Measurements from ENCODE around the gene SPNS2. TPM values are rescaled to one million over a fixed set of nuclear protein-coding genes. Genes with fewer than 3 reads are reported as not detected.

The SPNS2 gene
- total RNA-seq, 1 donor from 2014 or later: 0.70 TPM

DNA sequence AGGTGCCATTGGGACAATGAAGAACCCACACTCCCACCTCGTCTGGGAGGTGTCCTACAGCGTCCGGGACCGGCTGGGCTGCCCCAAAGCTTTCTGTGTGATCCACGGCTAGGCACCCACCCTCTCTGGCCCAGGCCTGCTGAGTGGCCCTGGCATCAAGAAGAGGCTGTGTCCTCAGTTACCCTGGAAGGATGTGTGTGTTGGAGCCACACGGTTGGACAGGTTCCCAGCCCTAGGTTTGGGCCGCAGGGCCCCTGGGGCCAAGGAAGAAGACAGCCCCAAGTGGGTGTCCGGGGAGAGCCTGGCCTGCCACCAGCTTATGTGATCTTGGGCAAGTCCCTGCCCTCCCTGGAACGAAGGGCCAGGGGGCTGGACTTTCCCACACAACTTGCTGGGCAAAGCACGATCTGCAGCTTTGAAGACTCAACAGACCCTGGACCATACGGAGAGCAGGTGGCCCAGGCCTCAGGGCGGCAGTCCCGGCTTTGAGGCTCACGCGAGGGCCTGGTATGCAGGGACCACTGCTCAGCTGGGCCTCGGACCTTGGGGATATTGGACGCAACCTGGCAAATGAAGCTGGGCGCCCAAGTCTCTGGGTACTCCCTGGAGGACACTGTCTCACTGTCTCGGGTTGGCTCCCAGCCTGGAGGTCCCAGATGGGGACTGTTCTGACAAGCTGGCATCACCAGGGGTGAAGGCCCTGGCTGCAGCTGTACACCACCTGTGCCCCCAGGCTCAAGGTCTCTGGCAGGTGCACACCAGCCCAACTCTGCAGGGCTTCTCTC is 39.0 kb downstream of the SPNS2 start:
- Mint-ChIP-seq H3K27ac (ENCODE audit: unreplicated experiment) (no peak overlapping the region), H3K36me3 (ENCODE audit: low read depth) (peaks cover 10% of the 10 kb centered on the region), H3K27me3 (ENCODE audit: low read depth) (no peaks in the 10 kb centered on the region), H3K4me3 (ENCODE audit: unreplicated experiment) (no peak overlapping the region), H3K9me3 (ENCODE audit: low read depth) (no peaks in the 10 kb centered on the region), H3K4me1 (ENCODE audit: low read depth) (no peaks in the 10 kb centered on the region)
- no peak for DNase-seq (ENCODE audit: low spot score)
- TF ChIP-seq, protein P1, sequence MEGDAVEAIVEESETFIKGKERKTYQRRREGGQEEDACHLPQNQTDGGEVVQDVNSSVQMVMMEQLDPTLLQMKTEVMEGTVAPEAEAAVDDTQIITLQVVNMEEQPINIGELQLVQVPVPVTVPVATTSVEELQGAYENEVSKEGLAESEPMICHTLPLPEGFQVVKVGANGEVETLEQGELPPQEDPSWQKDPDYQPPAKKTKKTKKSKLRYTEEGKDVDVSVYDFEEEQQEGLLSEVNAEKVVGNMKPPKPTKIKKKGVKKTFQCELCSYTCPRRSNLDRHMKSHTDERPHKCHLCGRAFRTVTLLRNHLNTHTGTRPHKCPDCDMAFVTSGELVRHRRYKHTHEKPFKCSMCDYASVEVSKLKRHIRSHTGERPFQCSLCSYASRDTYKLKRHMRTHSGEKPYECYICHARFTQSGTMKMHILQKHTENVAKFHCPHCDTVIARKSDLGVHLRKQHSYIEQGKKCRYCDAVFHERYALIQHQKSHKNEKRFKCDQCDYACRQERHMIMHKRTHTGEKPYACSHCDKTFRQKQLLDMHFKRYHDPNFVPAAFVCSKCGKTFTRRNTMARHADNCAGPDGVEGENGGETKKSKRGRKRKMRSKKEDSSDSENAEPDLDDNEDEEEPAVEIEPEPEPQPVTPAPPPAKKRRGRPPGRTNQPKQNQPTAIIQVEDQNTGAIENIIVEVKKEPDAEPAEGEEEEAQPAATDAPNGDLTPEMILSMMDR (IDR thresholded peaks at IDR 0.05): no peak

DNA sequence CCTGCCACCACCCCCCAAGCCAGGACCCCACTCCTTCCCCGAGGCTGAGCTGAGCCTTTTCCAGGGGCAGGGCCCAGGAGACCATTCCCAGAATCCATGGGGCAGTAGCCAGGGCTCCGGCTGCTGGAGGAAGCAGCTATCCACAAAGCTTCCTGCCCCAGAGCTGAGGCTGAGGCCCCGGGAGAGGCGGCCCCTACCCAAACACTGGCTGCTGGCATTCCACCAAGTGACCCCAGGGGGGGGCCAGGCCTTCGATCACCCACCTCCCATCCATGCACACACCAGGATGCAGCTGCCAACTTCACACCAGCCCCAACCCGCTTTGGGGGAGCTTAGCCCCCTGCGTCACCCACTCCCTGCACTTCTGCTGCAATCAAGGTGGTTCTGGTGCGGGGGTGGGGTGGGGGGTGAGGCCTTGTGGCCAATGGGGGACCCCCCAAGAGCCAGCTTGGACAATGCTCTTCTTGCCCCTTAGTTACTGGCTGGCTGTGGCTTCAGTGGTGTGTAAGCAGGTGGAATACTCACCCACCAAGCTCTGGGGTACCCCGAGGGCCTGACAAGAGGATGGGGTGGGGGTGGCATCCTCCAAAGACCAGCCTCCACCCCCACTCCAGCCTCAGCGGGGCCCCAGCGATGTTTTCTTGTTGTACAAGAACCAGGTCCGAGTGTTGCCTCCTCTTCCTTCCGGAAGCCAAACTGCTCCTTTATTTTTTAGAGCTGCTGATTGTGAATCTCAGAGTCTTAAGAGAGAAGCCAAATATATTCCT is 39.7 kb downstream of the SPNS2 start:
- Mint-ChIP-seq H3K36me3 (ENCODE audit: low read depth) (peaks cover 10% of the 10 kb centered on the region), H3K4me1 (ENCODE audit: low read depth) (no peaks in the 10 kb centered on the region)
- TF ChIP-seq, protein P1 (IDR thresholded peaks at IDR 0.05): no peak

DNA sequence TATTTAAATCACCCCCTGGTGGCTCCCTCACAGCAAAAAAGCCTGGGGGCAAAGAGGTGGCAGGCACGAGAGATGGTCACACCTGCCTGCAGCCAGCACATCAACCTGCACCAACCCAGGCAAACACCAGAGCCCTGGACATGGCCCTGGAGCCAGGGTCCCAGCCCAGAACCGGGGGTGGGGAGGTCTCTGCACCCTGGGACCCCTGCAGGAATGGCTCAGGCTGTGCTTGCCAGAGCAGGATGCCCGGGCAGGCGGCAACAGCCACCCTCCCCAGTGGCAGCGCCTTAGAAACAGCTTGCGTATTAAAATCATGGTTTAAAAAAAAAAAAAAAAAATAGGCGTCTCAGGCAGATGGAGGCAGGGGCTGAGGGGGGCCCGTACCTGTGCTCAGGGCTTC is 40.3 kb downstream of the SPNS2 start:
- TF ChIP-seq, protein P1 (IDR thresholded peaks at IDR 0.05): no peak
- Mint-ChIP-seq H3K4me3 (ENCODE audit: unreplicated experiment) (no peak overlapping the region), H3K9me3 (ENCODE audit: low read depth) (no peaks in the 10 kb centered on the region), H3K36me3 (ENCODE audit: low read depth) (peaks cover 12% of the 10 kb centered on the region), H3K4me1 (ENCODE audit: low read depth) (no peaks in the 10 kb centered on the region), H3K27me3 (ENCODE audit: low read depth) (no peaks in the 10 kb centered on the region), H3K27ac (ENCODE audit: unreplicated experiment) (no peak overlapping the region)
- no peak for DNase-seq (ENCODE audit: low spot score)

More for the DNA sequence above, 39.7 kb downstream of the SPNS2 start:
- no peak for DNase-seq (ENCODE audit: low spot score)
- no peaks in the 10 kb centered on the region for H3K9me3 Mint-ChIP-seq (ENCODE audit: low read depth)
- H3K27ac Mint-ChIP-seq (ENCODE audit: unreplicated experiment): no peak overlapping the region
- H3K27me3 Mint-ChIP-seq (ENCODE audit: low read depth): no peaks in the 10 kb centered on the region
- no peak overlapping the region for H3K4me3 Mint-ChIP-seq (ENCODE audit: unreplicated experiment)

DNA sequence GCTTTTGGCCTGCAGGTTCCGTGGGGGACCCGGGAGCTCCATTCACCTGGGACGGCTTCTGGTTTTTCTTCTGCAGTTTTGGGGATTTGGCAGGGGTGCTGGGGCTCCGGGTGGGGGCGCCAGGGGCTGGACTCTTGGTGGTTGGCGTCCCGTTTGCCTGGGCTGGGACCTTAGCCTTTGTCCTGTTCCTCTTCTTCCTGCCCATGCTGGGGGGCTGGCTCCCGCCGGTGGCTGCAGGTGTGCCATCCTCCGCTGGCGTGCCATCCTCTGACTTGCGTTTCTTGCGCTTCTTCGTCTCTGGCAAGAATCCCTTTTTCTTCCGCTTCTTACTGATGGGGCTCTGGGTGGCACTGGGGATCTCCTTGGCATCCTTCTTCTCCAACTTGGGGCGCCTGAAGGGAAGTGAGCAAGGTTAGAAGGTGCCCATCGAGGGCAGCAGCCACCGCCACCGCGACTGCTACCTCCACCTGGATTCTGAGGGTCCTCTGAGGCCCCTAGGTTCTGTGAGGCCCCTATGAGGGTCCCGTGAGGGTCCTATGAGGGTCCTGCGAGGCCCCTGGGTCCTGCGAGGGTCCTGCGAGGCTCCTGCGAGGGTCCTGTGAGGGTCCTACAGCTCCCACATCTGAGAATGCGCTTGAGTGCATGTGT is 41.0 kb downstream of the SPNS2 start:
- H3K9me3 Mint-ChIP-seq (ENCODE audit: low read depth): no peaks in the 10 kb centered on the region
- H3K4me1 Mint-ChIP-seq (ENCODE audit: low read depth): no peaks in the 10 kb centered on the region
- H3K36me3 Mint-ChIP-seq (ENCODE audit: low read depth): peaks cover 13% of the 10 kb centered on the region
- no peak for DNase-seq (ENCODE audit: low spot score)
- H3K27me3 Mint-ChIP-seq (ENCODE audit: low read depth): no peaks in the 10 kb centered on the region
- H3K27ac Mint-ChIP-seq (ENCODE audit: unreplicated experiment): no peak overlapping the region
- TF ChIP-seq, protein P1 (IDR thresholded peaks at IDR 0.05): no peak
- H3K4me3 Mint-ChIP-seq (ENCODE audit: unreplicated experiment): no peak overlapping the region

DNA sequence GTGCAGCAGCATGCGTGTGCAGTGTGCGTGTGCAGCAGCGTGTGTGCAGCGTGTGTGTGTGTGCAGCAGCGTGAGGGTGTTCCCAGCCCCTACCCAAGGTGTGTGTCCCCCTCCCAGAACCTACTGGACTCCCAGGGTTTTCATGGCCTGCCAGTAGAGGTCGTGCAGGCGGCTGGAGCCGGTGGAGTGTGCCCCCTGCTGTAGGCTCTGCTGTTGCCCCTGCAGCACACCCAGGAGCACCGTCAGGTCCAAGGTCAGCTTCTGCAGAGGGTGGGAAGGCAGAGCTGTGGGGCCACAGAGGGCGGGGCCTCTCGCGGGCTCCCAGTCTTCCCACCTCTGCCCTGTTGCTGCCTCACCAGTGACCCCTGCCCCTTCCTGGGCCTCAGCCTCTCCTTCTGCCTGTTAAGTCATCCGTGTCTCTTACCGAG is 41.6 kb downstream of the SPNS2 start:
- no peak for DNase-seq (ENCODE audit: low spot score)
- Mint-ChIP-seq H3K4me3 (ENCODE audit: unreplicated experiment) (no peak overlapping the region), H3K36me3 (ENCODE audit: low read depth) (peaks cover 13% of the 10 kb centered on the region), H3K4me1 (ENCODE audit: low read depth) (no peaks in the 10 kb centered on the region), H3K27ac (ENCODE audit: unreplicated experiment) (no peak overlapping the region), H3K27me3 (ENCODE audit: low read depth) (no peaks in the 10 kb centered on the region), H3K9me3 (ENCODE audit: low read depth) (no peaks in the 10 kb centered on the region)
- TF ChIP-seq, protein P1 (IDR thresholded peaks at IDR 0.05): peak; percentile 14

Data from chondrocyte (in vitro differentiated cells).